ENCODE data around the gene GRAMD1C.
A peak's percentile ranks its signal among the peaks of the same experiment; 100 is the strongest.

- TF ChIP-seq POLR2A (IDR thresholded peaks at IDR 0.05) (no peak), CTCF (IDR thresholded peaks at IDR 0.05) (peak; percentile 71 to 77 (median 75)), EP300 (IDR thresholded peaks at IDR 0.05) (no peak)
These were observed at the start of gene GRAMD1C for GRCh38 chr3:113838631-113839209.

All from ovary (tissue), 3 donors.